ENCODE data around the gene ZNF831. TPM values are rescaled to one million over a fixed set of nuclear protein-coding genes. Genes with fewer than 3 reads are reported as not detected.

ZNF831 gene
- total and polyA plus RNA-seq, 10 of the 15 experiments (the other 5 are each of a cell fraction or from before 2014, with no cell fraction given) = 0.01 to 0.97 (median 0.23) TPM

- BruUV-seq (replicated peaks) = no TSS peak
- TF ChIP-seq NR2F1 (conservative IDR thresholded peaks at IDR 0.05) (no peak), WRNIP1 (IDR thresholded peaks at IDR 0.05; ENCODE audit: borderline replicate concordance, low read depth, low read length) (no peak), BHLHE40 (IDR thresholded peaks at IDR 0.05; ENCODE audit: borderline replicate concordance in 1 of 2, low read depth in 2 of 2, low read length in 1 of 2) (no peak), MXI1 (IDR thresholded peaks at IDR 0.05; ENCODE audit: low read depth, low read length) (no peak), EZH2 (IDR thresholded peaks at IDR 0.05; ENCODE audit: borderline replicate concordance, control insufficient read depth, low read depth, low read length) (no peak), MTA2 (IDR thresholded peaks at IDR 0.05; ENCODE audit: low read depth) (no peak), RAD21 (IDR thresholded peaks at IDR 0.05; ENCODE audit: insufficient read depth, low read depth, low read length) (no peak), NFIC (IDR thresholded peaks at IDR 0.05; ENCODE audit: low read depth, low read length) (no peak), BCL11A (IDR thresholded peaks at IDR 0.05; ENCODE audit: low read depth, low read length) (no peak)
- ChIA-PET RAD21 (ENCODE audit: unreplicated experiment) (no interaction called here), SMC1A (ENCODE audit: uncharacterized antibody, unreplicated experiment) (no interaction called here), POLR2A (no interaction called here), CTCF (no interaction called here)
- no peaks in the 10 kb centered on the region for H4K20me1 ChIP-seq (ENCODE audit: control insufficient read depth, insufficient read depth)
- H3K9ac ChIP-seq (ENCODE audit: control insufficient read depth, insufficient read depth, low read length) = no peak overlapping the region
- no peaks in the 10 kb centered on the region; the same call in 2 of the 3 replicates for H3K9me3 ChIP-seq (replicated peaks; ENCODE audit: control insufficient read depth, insufficient read depth, low read length)
- no peak overlapping the region for H3K27ac ChIP-seq (ENCODE audit: control insufficient read depth, insufficient read depth)
- no peak overlapping the region for H2AFZ ChIP-seq (ENCODE audit: control insufficient read depth, low read depth, low read length)
- intact Hi-C loops (cut with micrococcal nuclease; ENCODE audit: unreplicated experiment) (no loop called here), in situ Hi-C loops (cut with MboI) (no loop called here)
- H3K36me3 ChIP-seq (ENCODE audit: control insufficient read depth in 2 of 2, insufficient read depth in 2 of 2, low read length in 1 of 2) = no peaks in the 10 kb centered on the region
- no peaks in the 10 kb centered on the region; a peak in 2 of 4 replicates for H3K27me3 ChIP-seq (replicated peaks in 1 of 2; ENCODE audit: control insufficient read depth in 2 of 2, insufficient read depth in 2 of 2, low read length in 1 of 2)
- DNase-seq (ENCODE audit: low read depth, low spot score) = no peak
- no peak for ATAC-seq
- H3K4me1 ChIP-seq (ENCODE audit: control insufficient read depth, insufficient read depth, low read length) = no peaks in the 10 kb centered on the region
- no peak for FAIRE-seq
- H3K4me3 ChIP-seq = no peak overlapping the region
- no peaks in the 10 kb centered on the region for H3K79me2 ChIP-seq (ENCODE audit: control insufficient read depth, insufficient read depth, low read length)
- WGBS (ENCODE audit: insufficient coverage, insufficient replicate concordance, low lambda C conversion rate, missing lambda C conversion rate) = 16% methylated on average over 5 of the region's 5 CpGs
- no peak overlapping the region for H3K4me2 ChIP-seq (ENCODE audit: control insufficient read depth, insufficient read depth)
Measured at GRCh38 chr20:59143326-59143725, 20.3 kb upstream of the ZNF831 start.

All from GM12878 (cell line).